ENCODE results near the gene DDX41.

Gene DDX41

GRCh38 chr5:177546258-177546741 lies 29.5 kb upstream of the DDX41 start:
- TF ChIP-seq CTCF (IDR thresholded peaks at IDR 0.05; ENCODE audit: low read depth, low read length), result no peak
- peak; percentile 97 to 99 for DNase-seq (ENCODE audit: low read depth in 2 of 2)
- no peak overlapping the region for H3K4me3 ChIP-seq (replicated peaks in 1 of 2; ENCODE audit: low read depth in 2 of 2, low read length in 2 of 2)

- peak; percentile 95 to 98 for DNase-seq (ENCODE audit: low read depth in 2 of 2)
- H3K4me3 ChIP-seq (replicated peaks in 1 of 2; ENCODE audit: low read depth in 2 of 2, low read length in 2 of 2), result no peak overlapping the region
- TF ChIP-seq CTCF (IDR thresholded peaks at IDR 0.05; ENCODE audit: low read depth, low read length), result no peak
These were observed 28.9 kb upstream of the DDX41 start for GRCh38 chr5:177545487-177546257.

GRCh38 chr5:177542816-177543465 lies 26.2 kb upstream of the DDX41 start:
- no peak for DNase-seq (ENCODE audit: low read depth in 2 of 2)
- no peak overlapping the region for H3K4me3 ChIP-seq (replicated peaks in 1 of 2; ENCODE audit: low read depth in 2 of 2, low read length in 2 of 2)
- no peak for TF ChIP-seq CTCF (IDR thresholded peaks at IDR 0.05; ENCODE audit: low read depth, low read length)

- no peak for DNase-seq (ENCODE audit: low read depth in 2 of 2)
- H3K4me3 ChIP-seq (replicated peaks in 1 of 2; ENCODE audit: low read depth in 2 of 2, low read length in 2 of 2), result no peak overlapping the region
- no peak for TF ChIP-seq CTCF (IDR thresholded peaks at IDR 0.05; ENCODE audit: low read depth, low read length)
These were observed 23.7 kb upstream of the DDX41 start for GRCh38 chr5:177540438-177540837.

GRCh38 chr5:177539411-177539810 lies 22.6 kb upstream of the DDX41 start:
- DNase-seq (ENCODE audit: low read depth in 2 of 2), result peak; percentile 94 to 97
- H3K4me3 ChIP-seq (replicated peaks in 1 of 2; ENCODE audit: low read depth in 2 of 2, low read length in 2 of 2), result no peak overlapping the region
- no peak for TF ChIP-seq CTCF (IDR thresholded peaks at IDR 0.05; ENCODE audit: low read depth, low read length)

- H3K4me3 ChIP-seq (replicated peaks in 1 of 2; ENCODE audit: low read depth in 2 of 2, low read length in 2 of 2), result no peak overlapping the region
- TF ChIP-seq CTCF (IDR thresholded peaks at IDR 0.05; ENCODE audit: low read depth, low read length), result no peak
- no peak for DNase-seq (ENCODE audit: low read depth in 2 of 2)
These were observed 22.1 kb upstream of the DDX41 start for GRCh38 chr5:177538876-177539275.

All from cardiac fibroblast (primary cell).